Measurements from ENCODE around the gene HRH1.

The HRH1 gene

GRCh38 chr3:11221818-11222415, 67.6 kb downstream of the HRH1 start:
- Histone ChIP-seq H3K4me3 (no peak overlapping the region), H3K4me2 (no peak overlapping the region), H3K9ac (no peak overlapping the region), H3K36me3 (peaks cover 0 to 28% (median 0%) of the 10 kb centered on the region in 11 experiments; a peak in 2 of 22 replicates), H3K27me3 (no peaks in the 10 kb centered on the region), H3K9me3 (replicated peaks in 1 of 11) (no peaks in the 10 kb centered on the region), H3K4me1 (peaks cover 18 to 89% (median 35%) of the 10 kb centered on the region in 10 experiments), H3K27ac (no peak overlapping the region), H4K20me1 (peaks cover 0 to 74% (median 0%) of the 10 kb centered on the region in 11 experiments; a peak in 4 of 22 replicates)
- no peak for TF ChIP-seq Cebpa-rat (IDR thresholded peaks at IDR 0.05)

- Histone ChIP-seq H3K27me3 (no peaks in the 10 kb centered on the region), H4K20me1 (peaks cover 0 to 79% (median 0%) of the 10 kb centered on the region in 11 experiments; a peak in 4 of 22 replicates), H3K27ac (peak overlapping the region in 1 of 11 experiments; percentile 88; a peak in 1 of 22 replicates), H3K9ac (no peak overlapping the region), H3K4me1 (peaks cover 31 to 85% (median 46%) of the 10 kb centered on the region in 10 experiments), H3K4me3 (peak overlapping the region in 1 of 10 experiments; percentile 53; a peak in 1 of 20 replicates), H3K4me2 (peak overlapping the region in 5 of 11 experiments; percentile 92 to 94 (median 92); a peak in 9 of 22 replicates), H3K36me3 (peaks cover 0 to 39% (median 0%) of the 10 kb centered on the region in 11 experiments; a peak in 4 of 22 replicates), H3K9me3 (replicated peaks in 1 of 11) (no peaks in the 10 kb centered on the region)
- TF ChIP-seq Cebpa-rat (IDR thresholded peaks at IDR 0.05): no peak
Observed at GRCh38 chr3:11224010-11224409, 69.7 kb downstream of the HRH1 start.

- no peak for TF ChIP-seq Cebpa-rat (IDR thresholded peaks at IDR 0.05)
- Histone ChIP-seq H3K4me3 (peak overlapping the region in 6 of 10 experiments; percentile 37 to 61 (median 50); a peak in 12 of 20 replicates), H3K27me3 (no peaks in the 10 kb centered on the region), H3K9ac (peak overlapping the region in 7 of 11 experiments; percentile 27 to 79 (median 73); a peak in 12 of 22 replicates), H3K36me3 (peaks cover 0 to 43% (median 0%) of the 10 kb centered on the region in 11 experiments; a peak in 4 of 22 replicates), H3K27ac (peak overlapping the region in 10 of 11 experiments; percentile 13 to 88 (median 72); a peak in 18 of 22 replicates), H3K9me3 (replicated peaks in 1 of 11) (no peaks in the 10 kb centered on the region), H3K4me2 (peak overlapping the region; percentile 40 to 94 (median 72); a peak in 19 of 22 replicates), H4K20me1 (peaks cover 0 to 79% (median 0%) of the 10 kb centered on the region in 11 experiments; a peak in 4 of 22 replicates), H3K4me1 (peaks cover 31 to 77% (median 46%) of the 10 kb centered on the region in 10 experiments)
Observed at GRCh38 chr3:11224870-11225229, 70.6 kb downstream of the HRH1 start.

GRCh38 chr3:11226042-11226370, 71.7 kb downstream of the HRH1 start:
- Histone ChIP-seq H3K9me3 (replicated peaks in 1 of 11) (no peaks in the 10 kb centered on the region), H3K4me2 (peak overlapping the region; percentile 40 to 94 (median 72)), H3K4me1 (peaks cover 31 to 68% (median 45%) of the 10 kb centered on the region in 10 experiments), H3K4me3 (peak overlapping the region in 4 of 10 experiments; percentile 40 to 61 (median 53); a peak in 9 of 20 replicates), H4K20me1 (peaks cover 0 to 79% (median 0%) of the 10 kb centered on the region in 11 experiments; a peak in 4 of 22 replicates), H3K36me3 (peaks cover 0 to 43% (median 0%) of the 10 kb centered on the region in 11 experiments; a peak in 4 of 22 replicates), H3K27me3 (no peaks in the 10 kb centered on the region), H3K27ac (peak overlapping the region in 9 of 11 experiments; percentile 13 to 88 (median 80); a peak in 15 of 22 replicates), H3K9ac (peak overlapping the region in 4 of 11 experiments; percentile 65 to 79 (median 75); a peak in 8 of 22 replicates)
- TF ChIP-seq Cebpa-rat (IDR thresholded peaks at IDR 0.05): no peak

GRCh38 chr3:11228041-11228440, 73.7 kb downstream of the HRH1 start:
- no peak overlapping the region for H3K4me3 ChIP-seq
- peak overlapping the region; percentile 31 to 94 (median 72) for H3K4me2 ChIP-seq
- peaks cover 0 to 35% (median 0%) of the 10 kb centered on the region in 11 experiments; a peak in 4 of 22 replicates for H3K36me3 ChIP-seq
- H3K9me3 ChIP-seq (replicated peaks in 1 of 11): no peaks in the 10 kb centered on the region
- peaks cover 31 to 56% (median 43%) of the 10 kb centered on the region in 10 experiments for H3K4me1 ChIP-seq
- no peak overlapping the region for H3K27ac ChIP-seq
- H4K20me1 ChIP-seq: peaks cover 0 to 80% (median 0%) of the 10 kb centered on the region in 11 experiments; a peak in 4 of 22 replicates
- no peak for TF ChIP-seq Cebpa-rat (IDR thresholded peaks at IDR 0.05)
- H3K9ac ChIP-seq: no peak overlapping the region
- H3K27me3 ChIP-seq: no peaks in the 10 kb centered on the region

GRCh38 chr3:11230125-11230524, 75.8 kb downstream of the HRH1 start:
- H3K27ac ChIP-seq: no peak overlapping the region

GRCh38 chr3:11230832-11231231, 76.5 kb downstream of the HRH1 start:
- H3K9me3 ChIP-seq (replicated peaks in 1 of 11): no peaks in the 10 kb centered on the region
- no peak overlapping the region for H3K27ac ChIP-seq
- no peaks in the 10 kb centered on the region for H3K27me3 ChIP-seq
- H3K36me3 ChIP-seq: peaks cover 0 to 47% (median 0%) of the 10 kb centered on the region in 11 experiments; a peak in 4 of 22 replicates
- H3K4me2 ChIP-seq: no peak overlapping the region
- no peak overlapping the region for H3K4me3 ChIP-seq
- peaks cover 0 to 92% (median 0%) of the 10 kb centered on the region in 11 experiments; a peak in 4 of 22 replicates for H4K20me1 ChIP-seq
- peaks cover 19 to 33% (median 28%) of the 10 kb centered on the region in 10 experiments for H3K4me1 ChIP-seq
- TF ChIP-seq Cebpa-rat (IDR thresholded peaks at IDR 0.05): no peak
- H3K9ac ChIP-seq: no peak overlapping the region

More at GRCh38 chr3:11230125-11230524, 75.8 kb downstream of the HRH1 start:
- Histone ChIP-seq H3K4me2 (no peak overlapping the region), H3K4me3 (no peak overlapping the region), H3K9me3 (replicated peaks in 1 of 11) (no peaks in the 10 kb centered on the region), H4K20me1 (peaks cover 0 to 86% (median 0%) of the 10 kb centered on the region in 11 experiments; a peak in 4 of 22 replicates), H3K36me3 (peaks cover 0 to 39% (median 0%) of the 10 kb centered on the region in 11 experiments; a peak in 4 of 22 replicates), H3K9ac (no peak overlapping the region), H3K4me1 (peaks cover 26 to 40% (median 35%) of the 10 kb centered on the region in 10 experiments), H3K27me3 (no peaks in the 10 kb centered on the region)
- no peak for TF ChIP-seq Cebpa-rat (IDR thresholded peaks at IDR 0.05)

GRCh38 chr3:11235385-11235784, 81.1 kb downstream of the HRH1 start:
- Histone ChIP-seq H4K20me1 (peaks cover 0 to 81% (median 0%) of the 10 kb centered on the region in 11 experiments; a peak in 4 of 22 replicates), H3K4me2 (no peak overlapping the region), H3K4me1 (peaks cover 0 to 6% (median 0%) of the 10 kb centered on the region in 10 experiments; a peak in 4 of 20 replicates), H3K9ac (peak overlapping the region in 1 of 11 experiments; percentile 37; a peak in 1 of 22 replicates), H3K27ac (no peak overlapping the region), H3K36me3 (peaks cover 0 to 41% (median 0%) of the 10 kb centered on the region in 11 experiments; a peak in 4 of 22 replicates), H3K9me3 (replicated peaks in 1 of 11) (peaks cover 5 to 19% (median 11%) of the 10 kb centered on the region in 11 experiments; a peak in 21 of 22 replicates), H3K4me3 (no peak overlapping the region), H3K27me3 (no peaks in the 10 kb centered on the region)
- TF ChIP-seq Cebpa-rat (IDR thresholded peaks at IDR 0.05): no peak

Measured in BLaER1 treated with 17β-estradiol and CSF1 and Interleukin-3, amounts not matched to agents 10 nM and 100 nM (cell line).